MCF 10A (cell line): ENCODE measurements around the gene FIGN. TPM values are rescaled to one million over a fixed set of nuclear protein-coding genes. Genes with fewer than 3 reads are reported as not detected.

ENCODE experiments used
- BruUV-seq: library from RNA; stranded (reverse); fragments of 400-500 nt; replicated peaks from 2 replicates; lab custom pipeline; 2021; lab: Mats Ljungman, UMichigan
- CTCF ChIA-PET: fragments of 300-600 bp; sonication (Branson Sonifier 250); formaldehyde crosslinking; extraction: SDS; loops from one replicate; lab custom pipeline; 2021; ENCODE audit warnings: antibody characterized with exemption, inconsistent platforms; lab: Yijun Ruan, JAX
- POLR2A ChIA-PET: fragments of 300-600, 350-650 bp; sonication (Branson Sonifier 250); formaldehyde crosslinking; extraction: SDS; loops from one replicate; lab custom pipeline; 2020; ENCODE audit warnings: antibody characterized with exemption, inconsistent platforms; lab: Yijun Ruan, JAX
- DNase-seq: peaks from one replicate; pipeline ENCODE4 v3.0.0-alpha.2; 2018; ENCODE audit not compliant: unreplicated experiment
- H3K27ac Mint-ChIP-seq: one replicate; pipeline ENCODE4 v1.8.0; 2022; ENCODE audit warnings: mild to moderate bottlenecking, low read depth, mixed read lengths; ENCODE audit not compliant: unreplicated experiment
- H3K27me3 Mint-ChIP-seq: one replicate; pipeline ENCODE4 v1.8.0; 2022; ENCODE audit warnings: mixed read lengths; ENCODE audit not compliant: insufficient read depth, unreplicated experiment
- H3K36me3 Mint-ChIP-seq: one replicate; pipeline ENCODE4 v1.8.0; 2022; ENCODE audit warnings: mild to moderate bottlenecking, moderate library complexity, mixed read lengths; ENCODE audit not compliant: insufficient read depth, unreplicated experiment
- H3K4me1 Mint-ChIP-seq: one replicate; pipeline ENCODE4 v1.8.0; 2022; ENCODE audit warnings: mixed read lengths; ENCODE audit not compliant: insufficient read depth, unreplicated experiment
- H3K4me3 Mint-ChIP-seq: one replicate; pipeline ENCODE4 v1.8.0; 2022; ENCODE audit warnings: mild to moderate bottlenecking, moderate library complexity, mixed read lengths; ENCODE audit not compliant: unreplicated experiment
- H3K9me3 Mint-ChIP-seq: one replicate; pipeline ENCODE4 v1.8.0; 2022; ENCODE audit warnings: mixed read lengths; ENCODE audit not compliant: unreplicated experiment
- CTCF ChIP-seq: fragments of 200-600 bp; IDR thresholded peaks from one replicate; pipeline ENCODE4 v1.8.0; 2022; ENCODE audit warnings: antibody characterized with exemption, mild to moderate bottlenecking; ENCODE audit not compliant: unreplicated experiment
- intact Hi-C: fragments of 100-400 bp; cut with micrococcal nuclease; formaldehyde crosslinking; loops from 2 replicates; pipeline ENCODE4 v1.14.1; 2022
- total RNA-seq: library from RNA; stranded (reverse); gene quantifications from 2 replicates; pipeline ENCODE4 v1.2.3, GENCODE V29; 2022

FIGN gene
- total RNA-seq, 1 experiment from 2014 or later = 11.7 TPM

DNA sequence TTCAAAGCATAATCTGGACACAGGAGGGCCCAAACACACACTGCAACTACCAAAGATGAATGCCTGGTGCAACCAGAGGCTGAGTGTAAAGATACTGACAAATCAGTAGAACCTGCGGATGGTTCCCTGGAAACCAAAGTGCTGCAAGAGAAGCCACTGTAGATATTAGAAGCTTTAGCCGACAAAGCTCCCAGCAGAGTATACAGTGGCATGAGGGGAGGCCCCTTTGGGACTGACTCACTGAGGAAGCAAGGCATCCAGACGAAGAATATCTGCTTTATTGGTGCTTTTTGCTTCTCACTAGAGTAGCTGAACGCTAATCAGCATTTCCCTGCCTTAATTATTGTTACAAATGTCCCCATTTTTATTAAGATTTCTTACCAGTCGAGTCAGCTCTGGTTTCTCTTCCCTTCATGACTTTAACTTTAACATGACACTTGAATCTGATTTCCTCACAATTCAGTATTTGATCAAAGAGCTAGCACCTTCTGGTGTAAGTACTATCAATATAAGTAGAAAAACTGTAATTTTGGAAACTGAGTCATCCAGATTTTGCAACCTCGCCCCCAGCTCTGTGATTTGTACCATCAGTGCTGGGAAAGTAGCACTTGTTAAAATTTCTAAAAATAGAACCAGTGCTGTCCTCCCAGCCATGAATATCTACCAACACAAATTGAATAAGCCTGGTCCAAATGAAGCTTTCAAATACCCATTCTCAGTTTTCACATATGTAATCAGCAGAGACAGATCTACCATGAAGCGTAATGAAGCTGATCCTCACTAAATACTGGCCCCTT, 34.2 kb downstream of the FIGN start:
- Mint-ChIP-seq H3K27me3 (no peaks in the 10 kb centered on the region), H3K27ac (no peak overlapping the region), H3K4me1 (peaks cover 26% of the 10 kb centered on the region), H3K36me3 (peaks cover 6% of the 10 kb centered on the region), H3K9me3 (peaks cover 8% of the 10 kb centered on the region), H3K4me3 (no peak overlapping the region)
- intact Hi-C loops = no loop called here
- ChIA-PET POLR2A (interaction anchor here (1.7 kb wide), 1 partner anchor 9 kb away, joined by 4 read pairs; no protein-coding TSS in a partner anchor), CTCF (interaction anchor here (0.6 to 1.3 kb wide), 6 partner anchors 9 to 728 kb away, joined by 3 to 6 read pairs (median 4); no protein-coding TSS in a partner anchor)
- BruUV-seq = no TSS peak
- DNase-seq = no peak
- TF ChIP-seq CTCF = no peak

DNA sequence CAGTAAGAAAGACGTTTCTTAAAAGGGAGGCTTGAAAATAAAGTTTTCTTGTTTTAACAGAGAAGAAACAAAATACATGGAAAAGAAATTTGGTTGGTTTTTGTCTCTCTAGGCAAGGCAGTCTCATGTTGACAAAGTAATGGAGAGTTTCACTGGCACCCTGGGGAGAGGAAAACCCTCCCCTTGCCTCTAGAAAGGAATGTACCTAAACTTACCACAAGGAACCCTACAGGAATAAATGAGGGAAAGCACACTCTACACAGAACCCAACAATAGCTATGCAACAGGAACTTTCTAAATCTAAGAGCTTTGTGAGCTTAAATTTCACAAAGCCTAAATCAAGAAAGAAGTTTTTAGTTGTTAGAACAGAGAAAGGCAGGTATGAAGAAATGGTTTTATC, 37.0 kb downstream of the FIGN start:
- ChIA-PET POLR2A (interaction anchor here (0.5 to 1.0 kb wide), 2 partner anchors 16 to 98 kb away, joined by 3 read pairs; no protein-coding TSS in a partner anchor), CTCF (no interaction called here)
- Mint-ChIP-seq H3K4me3 (no peak overlapping the region), H3K9me3 (peaks cover 7% of the 10 kb centered on the region), H3K4me1 (peaks cover 34% of the 10 kb centered on the region), H3K27me3 (no peaks in the 10 kb centered on the region), H3K36me3 (peaks cover 6% of the 10 kb centered on the region), H3K27ac (peak overlapping the region; percentile 49)
- peak; percentile 37 for DNase-seq
- no TSS peak for BruUV-seq
- no peak for TF ChIP-seq CTCF
- intact Hi-C loops = no loop called here

DNA sequence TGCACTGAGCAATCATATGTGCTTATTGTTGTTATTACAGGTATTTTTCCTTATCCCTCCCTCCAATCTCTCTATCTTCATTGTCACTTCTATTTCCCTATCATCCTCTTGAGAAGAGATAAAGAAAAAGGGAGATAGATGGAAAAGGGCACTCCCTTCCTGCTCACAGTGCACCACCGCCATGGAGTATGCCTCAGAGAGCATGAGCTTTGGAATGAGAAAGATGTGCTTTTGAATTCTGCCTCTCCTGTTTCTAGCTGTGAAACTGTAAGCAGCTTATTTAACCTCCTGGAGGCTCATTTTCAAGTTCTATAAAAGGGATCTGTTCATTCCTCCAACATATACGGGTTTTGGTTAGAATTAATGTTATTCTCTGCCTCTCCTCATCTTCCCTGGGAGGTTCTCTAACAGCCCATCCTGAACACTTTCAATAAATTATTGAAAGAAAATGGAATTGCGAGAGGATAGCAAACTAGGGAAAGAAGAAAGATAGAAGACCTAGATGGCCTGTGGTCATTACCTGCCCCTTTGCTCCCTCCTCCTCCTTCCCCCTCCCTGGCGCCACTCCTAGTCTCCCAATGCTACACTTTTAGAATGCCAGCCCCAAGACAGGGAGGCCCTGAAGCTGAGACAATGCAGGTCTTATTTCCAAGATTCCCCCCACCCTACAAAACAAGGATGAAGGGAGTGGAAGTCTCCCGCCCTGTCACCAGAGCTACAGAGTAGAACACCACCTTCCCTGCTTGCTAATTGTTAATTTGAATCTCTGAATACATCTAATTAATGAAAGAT, 37.8 kb downstream of the FIGN start:
- ChIA-PET POLR2A (interaction anchor here (0.5 kb wide), 1 partner anchor 98 kb away, joined by 3 read pairs; no protein-coding TSS in a partner anchor), CTCF (interaction anchor here (1.1 kb wide), 1 partner anchor 15 kb away, joined by 4 read pairs; no protein-coding TSS in a partner anchor)
- H3K27me3 Mint-ChIP-seq = no peaks in the 10 kb centered on the region
- DNase-seq = no peak
- BruUV-seq = no TSS peak
- peaks cover 42% of the 10 kb centered on the region for H3K4me1 Mint-ChIP-seq
- peak overlapping the region; percentile 49 for H3K27ac Mint-ChIP-seq
- intact Hi-C loops = no loop called here
- H3K9me3 Mint-ChIP-seq = peaks cover 7% of the 10 kb centered on the region
- TF ChIP-seq CTCF = no peak
- peaks cover 6% of the 10 kb centered on the region for H3K36me3 Mint-ChIP-seq
- no peak overlapping the region for H3K4me3 Mint-ChIP-seq

- no peak overlapping the region for H3K4me3 Mint-ChIP-seq
- no peaks in the 10 kb centered on the region for H3K27me3 Mint-ChIP-seq
- CTCF ChIA-PET = interaction anchor here (0.6 to 1.1 kb wide), 4 partner anchors 15 to 446 kb away, joined by 3 to 7 read pairs (median 4); no protein-coding TSS in a partner anchor
- BruUV-seq = no TSS peak
- H3K36me3 Mint-ChIP-seq = peaks cover 6% of the 10 kb centered on the region
- H3K9me3 Mint-ChIP-seq = peaks cover 7% of the 10 kb centered on the region
- POLR2A ChIA-PET = no interaction called here
- H3K4me1 Mint-ChIP-seq = peaks cover 47% of the 10 kb centered on the region
- DNase-seq = no peak
- TF ChIP-seq CTCF = no peak
- no peak overlapping the region for H3K27ac Mint-ChIP-seq
- intact Hi-C loops = no loop called here
Measured at GRCh38 chr2:163697429-163697828, 38.4 kb downstream of the FIGN start.
